ENCODE results near the gene ST6GAL1. TPM values are rescaled to one million over a fixed set of nuclear protein-coding genes. Genes with fewer than 3 reads are reported as not detected.

The ST6GAL1 gene
- total RNA-seq, 1 experiment from 2014 or later, result 15.6 TPM

DNA sequence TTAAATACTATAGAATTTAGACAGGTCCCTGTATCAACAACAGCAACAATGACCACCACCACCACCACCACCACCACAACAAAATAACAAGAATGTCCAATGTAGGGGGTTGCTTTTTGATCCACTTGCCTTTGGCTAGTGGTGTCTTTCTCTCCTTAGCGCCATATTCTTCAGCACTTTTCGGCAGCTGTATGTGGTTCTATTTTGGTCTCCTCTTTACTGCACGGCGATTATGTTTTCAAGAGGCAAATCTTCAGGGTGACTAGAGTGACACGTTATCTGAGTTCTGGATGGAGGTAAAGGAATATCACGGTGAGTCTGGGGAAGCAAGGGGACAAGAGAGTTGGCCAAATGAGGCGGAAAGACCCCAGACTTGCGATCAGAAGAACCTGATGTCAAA is 56.1 kb downstream of the ST6GAL1 start:
- H4K20me1 ChIP-seq (ENCODE audit: insufficient read depth), result no peaks in the 10 kb centered on the region
- RAD21 ChIA-PET (ENCODE audit: low non-redundant PET in 1 of 2, low total read pairs in 2 of 2, uncharacterized antibody in 2 of 2, unreplicated experiment in 2 of 2), result no interaction called here
- H3K9ac ChIP-seq (ENCODE audit: low read length), result no peak overlapping the region
- DNase-seq (ENCODE audit: low read depth, low spot score), result no peak
- H3K27me3 ChIP-seq (ENCODE audit: insufficient read depth, low read length), result no peaks in the 10 kb centered on the region
- POLR2A ChIA-PET, result no interaction called here
- no peak overlapping the region for H3K4me2 ChIP-seq (ENCODE audit: low read length)
- no peaks in the 10 kb centered on the region for H3K79me2 ChIP-seq (ENCODE audit: insufficient read depth, low read length)
- TF ChIP-seq EZH2phosphoT487 (IDR thresholded peaks at IDR 0.05; ENCODE audit: borderline replicate concordance) (no peak), ELF1 (IDR thresholded peaks at IDR 0.05; ENCODE audit: borderline replicate concordance, low read depth) (no peak), POLR2AphosphoS5 (IDR thresholded peaks at IDR 0.05; ENCODE audit: low read depth, low read length) (no peak), RAD21 (IDR thresholded peaks at IDR 0.05; ENCODE audit: low read depth) (no peak), SP1 (IDR thresholded peaks at IDR 0.05; ENCODE audit: low read depth) (no peak), CEBPB (IDR thresholded peaks at IDR 0.05; ENCODE audit: low read depth) (no peak)
- TF ChIP-seq, protein P1, sequence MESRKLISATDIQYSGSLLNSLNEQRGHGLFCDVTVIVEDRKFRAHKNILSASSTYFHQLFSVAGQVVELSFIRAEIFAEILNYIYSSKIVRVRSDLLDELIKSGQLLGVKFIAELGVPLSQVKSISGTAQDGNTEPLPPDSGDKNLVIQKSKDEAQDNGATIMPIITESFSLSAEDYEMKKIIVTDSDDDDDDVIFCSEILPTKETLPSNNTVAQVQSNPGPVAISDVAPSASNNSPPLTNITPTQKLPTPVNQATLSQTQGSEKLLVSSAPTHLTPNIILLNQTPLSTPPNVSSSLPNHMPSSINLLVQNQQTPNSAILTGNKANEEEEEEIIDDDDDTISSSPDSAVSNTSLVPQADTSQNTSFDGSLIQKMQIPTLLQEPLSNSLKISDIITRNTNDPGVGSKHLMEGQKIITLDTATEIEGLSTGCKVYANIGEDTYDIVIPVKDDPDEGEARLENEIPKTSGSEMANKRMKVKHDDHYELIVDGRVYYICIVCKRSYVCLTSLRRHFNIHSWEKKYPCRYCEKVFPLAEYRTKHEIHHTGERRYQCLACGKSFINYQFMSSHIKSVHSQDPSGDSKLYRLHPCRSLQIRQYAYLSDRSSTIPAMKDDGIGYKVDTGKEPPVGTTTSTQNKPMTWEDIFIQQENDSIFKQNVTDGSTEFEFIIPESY (IDR thresholded peaks at IDR 0.05; ENCODE audit: extremely low read depth, insufficient replicate concordance, low read length), result no peak
- H2AFZ ChIP-seq (ENCODE audit: low read depth, low read length, poor library complexity, severe bottlenecking), result no peak overlapping the region
- no TSS peak for BruUV-seq (replicated peaks)
- H3K36me3 ChIP-seq (ENCODE audit: control insufficient read depth in 1 of 2, insufficient read depth in 2 of 2, low read length in 2 of 2), result no peaks in the 10 kb centered on the region
- no peak for ATAC-seq
- CTCF ChIA-PET, result no interaction called here
- H3K4me1 ChIP-seq (ENCODE audit: control insufficient read depth in 1 of 2, insufficient read depth in 2 of 2, low read length in 2 of 2), result peaks cover 12 to 23% of the 10 kb centered on the region in 2 experiments
- H3K9me3 ChIP-seq (ENCODE audit: control insufficient read depth in 1 of 2, insufficient read depth in 1 of 2, low read depth in 1 of 2, low read length in 2 of 2), result no peaks in the 10 kb centered on the region
- H3K9me2 ChIP-seq (ENCODE audit: insufficient read depth), result no peaks in the 10 kb centered on the region
- H3K4me3 ChIP-seq (replicated peaks in 1 of 2; ENCODE audit: low read depth in 1 of 2, low read length in 2 of 2), result no peak overlapping the region
- intact Hi-C loops (cut with micrococcal nuclease), result no loop called here
- H3K27ac ChIP-seq (ENCODE audit: low read depth, low read length), result no peak overlapping the region

DNA sequence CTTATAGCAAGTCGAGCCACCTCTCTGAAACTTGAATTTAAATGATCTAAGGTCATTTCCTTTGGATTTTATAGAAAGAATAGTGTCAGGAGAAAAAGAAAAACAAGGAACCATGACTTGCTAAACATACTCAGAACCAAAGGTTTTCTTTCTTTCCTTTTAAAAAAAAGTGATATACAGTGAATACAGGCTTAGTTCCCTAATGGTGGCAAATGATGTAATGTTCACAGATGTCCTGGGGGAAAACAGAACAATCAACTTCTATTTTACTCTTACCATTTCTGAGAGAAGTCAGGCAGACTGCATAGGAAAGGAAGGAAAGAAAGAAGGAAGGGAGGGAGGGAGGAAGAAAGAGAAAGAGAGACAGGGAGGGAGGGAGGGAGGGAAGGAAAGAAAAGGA is 56.5 kb downstream of the ST6GAL1 start:
- Histone ChIP-seq H3K9ac (ENCODE audit: low read length) (no peak overlapping the region), H3K4me1 (ENCODE audit: control insufficient read depth in 1 of 2, insufficient read depth in 2 of 2, low read length in 2 of 2) (peaks cover 16 to 27% of the 10 kb centered on the region in 2 experiments), H3K4me2 (ENCODE audit: low read length) (no peak overlapping the region), H3K9me2 (ENCODE audit: insufficient read depth) (no peaks in the 10 kb centered on the region), H2AFZ (ENCODE audit: low read depth, low read length, poor library complexity, severe bottlenecking) (no peak overlapping the region), H3K36me3 (ENCODE audit: control insufficient read depth in 1 of 2, insufficient read depth in 2 of 2, low read length in 2 of 2) (no peaks in the 10 kb centered on the region), H3K79me2 (ENCODE audit: insufficient read depth, low read length) (no peaks in the 10 kb centered on the region), H3K27me3 (ENCODE audit: insufficient read depth, low read length) (no peaks in the 10 kb centered on the region), H3K27ac (ENCODE audit: low read depth, low read length) (no peak overlapping the region), H4K20me1 (ENCODE audit: insufficient read depth) (no peaks in the 10 kb centered on the region), H3K9me3 (ENCODE audit: control insufficient read depth in 1 of 2, insufficient read depth in 1 of 2, low read depth in 1 of 2, low read length in 2 of 2) (no peaks in the 10 kb centered on the region), H3K4me3 (replicated peaks in 1 of 2; ENCODE audit: low read depth in 1 of 2, low read length in 2 of 2) (no peak overlapping the region)
- DNase-seq (ENCODE audit: low read depth, low spot score), result no peak
- intact Hi-C loops (cut with micrococcal nuclease), result no loop called here
- BruUV-seq (replicated peaks), result no TSS peak
- ATAC-seq, result no peak
- RAD21 ChIA-PET (ENCODE audit: low non-redundant PET in 1 of 2, low total read pairs in 2 of 2, uncharacterized antibody in 2 of 2, unreplicated experiment in 2 of 2), result no interaction called here
- CTCF ChIA-PET, result no interaction called here
- POLR2A ChIA-PET, result no interaction called here
- TF ChIP-seq, protein P2, sequence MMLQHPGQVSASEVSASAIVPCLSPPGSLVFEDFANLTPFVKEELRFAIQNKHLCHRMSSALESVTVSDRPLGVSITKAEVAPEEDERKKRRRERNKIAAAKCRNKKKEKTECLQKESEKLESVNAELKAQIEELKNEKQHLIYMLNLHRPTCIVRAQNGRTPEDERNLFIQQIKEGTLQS (IDR thresholded peaks at IDR 0.05), result no peak
- TF ChIP-seq, protein P3, sequence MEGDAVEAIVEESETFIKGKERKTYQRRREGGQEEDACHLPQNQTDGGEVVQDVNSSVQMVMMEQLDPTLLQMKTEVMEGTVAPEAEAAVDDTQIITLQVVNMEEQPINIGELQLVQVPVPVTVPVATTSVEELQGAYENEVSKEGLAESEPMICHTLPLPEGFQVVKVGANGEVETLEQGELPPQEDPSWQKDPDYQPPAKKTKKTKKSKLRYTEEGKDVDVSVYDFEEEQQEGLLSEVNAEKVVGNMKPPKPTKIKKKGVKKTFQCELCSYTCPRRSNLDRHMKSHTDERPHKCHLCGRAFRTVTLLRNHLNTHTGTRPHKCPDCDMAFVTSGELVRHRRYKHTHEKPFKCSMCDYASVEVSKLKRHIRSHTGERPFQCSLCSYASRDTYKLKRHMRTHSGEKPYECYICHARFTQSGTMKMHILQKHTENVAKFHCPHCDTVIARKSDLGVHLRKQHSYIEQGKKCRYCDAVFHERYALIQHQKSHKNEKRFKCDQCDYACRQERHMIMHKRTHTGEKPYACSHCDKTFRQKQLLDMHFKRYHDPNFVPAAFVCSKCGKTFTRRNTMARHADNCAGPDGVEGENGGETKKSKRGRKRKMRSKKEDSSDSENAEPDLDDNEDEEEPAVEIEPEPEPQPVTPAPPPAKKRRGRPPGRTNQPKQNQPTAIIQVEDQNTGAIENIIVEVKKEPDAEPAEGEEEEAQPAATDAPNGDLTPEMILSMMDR (IDR thresholded peaks at IDR 0.05 in 2 of 3, conservative IDR thresholded peaks at IDR 0.05 in 1 of 3; ENCODE audit: borderline replicate concordance in 1 of 3, insufficient read depth in 1 of 3, low read depth in 2 of 3, low read length in 2 of 3), result no peak
- no peak for TF ChIP-seq SIN3A (IDR thresholded peaks at IDR 0.05; ENCODE audit: low read depth)
- TF ChIP-seq JUND (IDR thresholded peaks at IDR 0.05), result no peak
- no peak for TF ChIP-seq CEBPB (IDR thresholded peaks at IDR 0.05; ENCODE audit: low read depth)
- no peak for TF ChIP-seq YY1 (IDR thresholded peaks at IDR 0.05; ENCODE audit: extremely low read depth, insufficient replicate concordance, low read depth, low read length)
- TF ChIP-seq EGR1 (IDR thresholded peaks at IDR 0.05; ENCODE audit: low read depth), result no peak
- no peak for TF ChIP-seq TCF7L2 (IDR thresholded peaks at IDR 0.05; ENCODE audit: borderline replicate concordance, extremely low read depth, insufficient read depth, insufficient read length)
- TF ChIP-seq POLR2A (IDR thresholded peaks at IDR 0.05; ENCODE audit: borderline replicate concordance, extremely low read depth, insufficient read depth, insufficient read length), result no peak
- TF ChIP-seq EZH2phosphoT487 (IDR thresholded peaks at IDR 0.05; ENCODE audit: borderline replicate concordance), result no peak
- TF ChIP-seq RAD21 (IDR thresholded peaks at IDR 0.05; ENCODE audit: low read depth), result no peak
- TF ChIP-seq ELF1 (IDR thresholded peaks at IDR 0.05; ENCODE audit: borderline replicate concordance, low read depth), result no peak
- no peak for TF ChIP-seq POLR2AphosphoS5 (IDR thresholded peaks at IDR 0.05; ENCODE audit: low read depth, low read length)

All from HCT116 (cell line).